Body of pancreas (tissue), 4 donors: ENCODE results near the gene GP1BA.

Source experiments
- POLR2A ChIP-seq, 3 donors: fragments of 450-650 bp; IDR thresholded peaks; one replicate each; pipeline ENCODE4 v1.6.1; 2016; ENCODE audit warnings: antibody characterized with exemption in 3 of 3, mild to moderate bottlenecking in 2 of 3
- TF ChIP-seq, protein P1 (sequence below), 7 experiments: fragments of 450-650 bp in 4 of 7; fragments of 200-600 bp in 3 of 7; sonication (generic) in 3 of 7; IDR thresholded peaks; one replicate each; pipeline ENCODE4 v1.5.1; 2016 to 2019; ENCODE audit warnings: antibody characterized with exemption in 7 of 7

DNA sequence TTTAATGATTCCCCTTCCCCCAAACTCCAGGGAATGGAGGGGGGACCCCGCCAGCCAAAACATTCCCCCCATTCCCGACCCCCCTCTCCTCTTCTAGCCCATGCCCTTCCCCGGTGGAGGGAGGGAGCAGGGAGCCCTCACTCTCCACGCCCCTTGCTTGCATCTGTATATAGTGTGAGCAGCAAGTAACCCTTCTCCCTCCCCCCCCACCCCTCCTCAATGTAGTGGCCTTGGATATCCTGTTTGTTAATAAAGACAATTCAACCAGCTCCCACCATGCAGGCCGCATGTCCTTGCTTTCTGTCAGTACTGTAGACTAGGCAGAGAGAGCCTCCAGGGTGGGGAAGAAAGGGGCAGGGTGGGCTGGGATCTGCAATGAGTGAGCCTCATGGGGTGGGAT, 34.3 kb upstream of the GP1BA start:
- TF ChIP-seq, protein P1, sequence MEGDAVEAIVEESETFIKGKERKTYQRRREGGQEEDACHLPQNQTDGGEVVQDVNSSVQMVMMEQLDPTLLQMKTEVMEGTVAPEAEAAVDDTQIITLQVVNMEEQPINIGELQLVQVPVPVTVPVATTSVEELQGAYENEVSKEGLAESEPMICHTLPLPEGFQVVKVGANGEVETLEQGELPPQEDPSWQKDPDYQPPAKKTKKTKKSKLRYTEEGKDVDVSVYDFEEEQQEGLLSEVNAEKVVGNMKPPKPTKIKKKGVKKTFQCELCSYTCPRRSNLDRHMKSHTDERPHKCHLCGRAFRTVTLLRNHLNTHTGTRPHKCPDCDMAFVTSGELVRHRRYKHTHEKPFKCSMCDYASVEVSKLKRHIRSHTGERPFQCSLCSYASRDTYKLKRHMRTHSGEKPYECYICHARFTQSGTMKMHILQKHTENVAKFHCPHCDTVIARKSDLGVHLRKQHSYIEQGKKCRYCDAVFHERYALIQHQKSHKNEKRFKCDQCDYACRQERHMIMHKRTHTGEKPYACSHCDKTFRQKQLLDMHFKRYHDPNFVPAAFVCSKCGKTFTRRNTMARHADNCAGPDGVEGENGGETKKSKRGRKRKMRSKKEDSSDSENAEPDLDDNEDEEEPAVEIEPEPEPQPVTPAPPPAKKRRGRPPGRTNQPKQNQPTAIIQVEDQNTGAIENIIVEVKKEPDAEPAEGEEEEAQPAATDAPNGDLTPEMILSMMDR (IDR thresholded peaks at IDR 0.05) = no peak
- no peak for TF ChIP-seq POLR2A (IDR thresholded peaks at IDR 0.05)
